Activated CD4-positive, alpha-beta T cell treated with anti-CD3 and anti-CD28 coated beads, Interleukin-2, amount 10 ng/mL, durations not matched to agents 24 days and 14 days (primary cell): ENCODE measurements around the gene CALN1. TPM values are rescaled to one million over a fixed set of nuclear protein-coding genes. Genes with fewer than 3 reads are reported as not detected.

Source experiments
- DNase-seq: peaks from one replicate; pipeline ENCODE4 v3.0.0; 2022
- H3K27ac Mint-ChIP-seq: one replicate; pipeline ENCODE4 v1.8.0; 2022; ENCODE audit warnings: mild to moderate bottlenecking, mixed read lengths
- H3K27me3 Mint-ChIP-seq: one replicate; pipeline ENCODE4 v1.8.0; 2022; ENCODE audit warnings: mixed read lengths
- H3K36me3 Mint-ChIP-seq: one replicate; pipeline ENCODE4 v1.8.0; 2022; ENCODE audit warnings: low read depth, mild to moderate bottlenecking, mixed read lengths
- H3K4me1 Mint-ChIP-seq: one replicate; pipeline ENCODE4 v1.8.0; 2021; ENCODE audit warnings: mixed read lengths
- H3K4me3 Mint-ChIP-seq: one replicate; pipeline ENCODE4 v1.8.0; 2022; ENCODE audit warnings: mild to moderate bottlenecking, moderate library complexity, mixed read lengths
- H3K9me3 Mint-ChIP-seq: one replicate; pipeline ENCODE4 v1.8.0; 2021; ENCODE audit warnings: mixed read lengths
- intact Hi-C: fragments of 100-400 bp; cut with micrococcal nuclease; formaldehyde crosslinking; loops from one replicate; pipeline ENCODE4 v1.15.1; 2023
- total RNA-seq: library from RNA; stranded (reverse); gene quantifications from 2 replicates; pipeline ENCODE4 v1.2.3, GENCODE V29; 2022

The CALN1 gene
- total RNA-seq, 1 donor from 2014 or later = not detected

- Mint-ChIP-seq H3K4me1 (no peaks in the 10 kb centered on the region), H3K36me3 (no peaks in the 10 kb centered on the region), H3K27ac (no peak overlapping the region), H3K27me3 (no peaks in the 10 kb centered on the region), H3K4me3 (no peak overlapping the region), H3K9me3 (peaks cover 31% of the 10 kb centered on the region)
- intact Hi-C loops = no loop called here
- DNase-seq = no peak
Measured at GRCh38 chr7:72025381-72025960, 386.7 kb downstream of the CALN1 start.

GRCh38 chr7:72023926-72024325, 388.2 kb downstream of the CALN1 start:
- peaks cover 28% of the 10 kb centered on the region for H3K9me3 Mint-ChIP-seq
- no peaks in the 10 kb centered on the region for H3K36me3 Mint-ChIP-seq
- intact Hi-C loops = no loop called here
- H3K27ac Mint-ChIP-seq = no peak overlapping the region
- H3K4me1 Mint-ChIP-seq = no peaks in the 10 kb centered on the region
- no peak overlapping the region for H3K4me3 Mint-ChIP-seq
- DNase-seq = no peak
- H3K27me3 Mint-ChIP-seq = no peaks in the 10 kb centered on the region

- intact Hi-C loops = no loop called here
- Mint-ChIP-seq H3K4me3 (no peak overlapping the region), H3K27ac (no peak overlapping the region), H3K27me3 (no peaks in the 10 kb centered on the region), H3K4me1 (no peaks in the 10 kb centered on the region), H3K9me3 (peaks cover 32% of the 10 kb centered on the region), H3K36me3 (no peaks in the 10 kb centered on the region)
- DNase-seq = no peak
Measured at GRCh38 chr7:72021716-72022115, 390.4 kb downstream of the CALN1 start.

GRCh38 chr7:72020311-72020710, 391.8 kb downstream of the CALN1 start:
- peaks cover 25% of the 10 kb centered on the region for H3K9me3 Mint-ChIP-seq
- intact Hi-C loops = no loop called here
- DNase-seq = no peak
- no peak overlapping the region for H3K4me3 Mint-ChIP-seq
- H3K27ac Mint-ChIP-seq = no peak overlapping the region
- no peaks in the 10 kb centered on the region for H3K27me3 Mint-ChIP-seq
- no peaks in the 10 kb centered on the region for H3K36me3 Mint-ChIP-seq
- no peaks in the 10 kb centered on the region for H3K4me1 Mint-ChIP-seq

GRCh38 chr7:72019436-72019835, 392.7 kb downstream of the CALN1 start:
- Mint-ChIP-seq H3K36me3 (no peaks in the 10 kb centered on the region), H3K27ac (no peak overlapping the region), H3K9me3 (peaks cover 21% of the 10 kb centered on the region), H3K4me3 (no peak overlapping the region), H3K4me1 (no peaks in the 10 kb centered on the region), H3K27me3 (no peaks in the 10 kb centered on the region)
- intact Hi-C loops = no loop called here
- no peak for DNase-seq

GRCh38 chr7:72017756-72018155, 394.4 kb downstream of the CALN1 start:
- no peaks in the 10 kb centered on the region for H3K27me3 Mint-ChIP-seq
- H3K4me1 Mint-ChIP-seq = no peaks in the 10 kb centered on the region
- intact Hi-C loops = no loop called here
- H3K36me3 Mint-ChIP-seq = no peaks in the 10 kb centered on the region
- no peak for DNase-seq
- H3K4me3 Mint-ChIP-seq = no peak overlapping the region
- peaks cover 10% of the 10 kb centered on the region for H3K9me3 Mint-ChIP-seq
- no peak overlapping the region for H3K27ac Mint-ChIP-seq

- H3K9me3 Mint-ChIP-seq = peaks cover 4% of the 10 kb centered on the region
- DNase-seq = no peak
- no peaks in the 10 kb centered on the region for H3K36me3 Mint-ChIP-seq
- no peaks in the 10 kb centered on the region for H3K27me3 Mint-ChIP-seq
- H3K27ac Mint-ChIP-seq = no peak overlapping the region
- H3K4me3 Mint-ChIP-seq = no peak overlapping the region
- intact Hi-C loops = no loop called here
- H3K4me1 Mint-ChIP-seq = no peaks in the 10 kb centered on the region
Measured at GRCh38 chr7:72016574-72016973, 395.6 kb downstream of the CALN1 start.

GRCh38 chr7:72015136-72015535, 397.0 kb downstream of the CALN1 start:
- Mint-ChIP-seq H3K27ac (no peak overlapping the region), H3K36me3 (no peaks in the 10 kb centered on the region), H3K9me3 (peaks cover 4% of the 10 kb centered on the region), H3K4me3 (no peak overlapping the region), H3K27me3 (no peaks in the 10 kb centered on the region), H3K4me1 (no peaks in the 10 kb centered on the region)
- DNase-seq = no peak
- intact Hi-C loops = no loop called here

GRCh38 chr7:72007018-72007417, 405.1 kb downstream of the CALN1 start:
- Mint-ChIP-seq H3K36me3 (no peaks in the 10 kb centered on the region), H3K27me3 (no peaks in the 10 kb centered on the region), H3K4me3 (no peak overlapping the region), H3K9me3 (no peaks in the 10 kb centered on the region), H3K4me1 (no peaks in the 10 kb centered on the region), H3K27ac (no peak overlapping the region)
- no peak for DNase-seq
- intact Hi-C loops = no loop called here

- intact Hi-C loops = no loop called here
- DNase-seq = no peak
- H3K27ac Mint-ChIP-seq = no peak overlapping the region
- no peak overlapping the region for H3K4me3 Mint-ChIP-seq
- H3K9me3 Mint-ChIP-seq = no peaks in the 10 kb centered on the region
- H3K36me3 Mint-ChIP-seq = no peaks in the 10 kb centered on the region
- H3K4me1 Mint-ChIP-seq = no peaks in the 10 kb centered on the region
- H3K27me3 Mint-ChIP-seq = no peaks in the 10 kb centered on the region
Measured at GRCh38 chr7:72003236-72003635, 408.9 kb downstream of the CALN1 start.

- peaks cover 3% of the 10 kb centered on the region for H3K9me3 Mint-ChIP-seq
- no peaks in the 10 kb centered on the region for H3K27me3 Mint-ChIP-seq
- H3K4me3 Mint-ChIP-seq = no peak overlapping the region
- no peak for DNase-seq
- intact Hi-C loops = no loop called here
- H3K4me1 Mint-ChIP-seq = no peaks in the 10 kb centered on the region
- H3K27ac Mint-ChIP-seq = no peak overlapping the region
- no peaks in the 10 kb centered on the region for H3K36me3 Mint-ChIP-seq
Measured at GRCh38 chr7:71996141-71996540, 416.0 kb downstream of the CALN1 start.

- peaks cover 3% of the 10 kb centered on the region for H3K9me3 Mint-ChIP-seq
- no peak overlapping the region for H3K4me3 Mint-ChIP-seq
- DNase-seq = no peak
- H3K27ac Mint-ChIP-seq = no peak overlapping the region
- no peaks in the 10 kb centered on the region for H3K36me3 Mint-ChIP-seq
- intact Hi-C loops = no loop called here
- H3K27me3 Mint-ChIP-seq = no peaks in the 10 kb centered on the region
- no peaks in the 10 kb centered on the region for H3K4me1 Mint-ChIP-seq
Measured at GRCh38 chr7:71995111-71995510, 417.0 kb downstream of the CALN1 start.

- H3K27ac Mint-ChIP-seq = no peak overlapping the region
- H3K36me3 Mint-ChIP-seq = no peaks in the 10 kb centered on the region
- no peak for DNase-seq
- peaks cover 7% of the 10 kb centered on the region for H3K9me3 Mint-ChIP-seq
- H3K27me3 Mint-ChIP-seq = no peaks in the 10 kb centered on the region
- no peak overlapping the region for H3K4me3 Mint-ChIP-seq
- intact Hi-C loops = no loop called here
- no peaks in the 10 kb centered on the region for H3K4me1 Mint-ChIP-seq
Measured at GRCh38 chr7:71991586-71991985, 420.6 kb downstream of the CALN1 start.

GRCh38 chr7:71990138-71990462, 422.0 kb downstream of the CALN1 start:
- Mint-ChIP-seq H3K27me3 (no peaks in the 10 kb centered on the region), H3K36me3 (no peaks in the 10 kb centered on the region), H3K4me1 (no peaks in the 10 kb centered on the region), H3K9me3 (peaks cover 7% of the 10 kb centered on the region), H3K4me3 (no peak overlapping the region), H3K27ac (no peak overlapping the region)
- no peak for DNase-seq
- intact Hi-C loops = no loop called here

GRCh38 chr7:71988201-71988600, 423.9 kb downstream of the CALN1 start:
- H3K4me3 Mint-ChIP-seq = no peak overlapping the region
- H3K9me3 Mint-ChIP-seq = peaks cover 4% of the 10 kb centered on the region
- H3K36me3 Mint-ChIP-seq = no peaks in the 10 kb centered on the region
- H3K27ac Mint-ChIP-seq = no peak overlapping the region
- H3K27me3 Mint-ChIP-seq = no peaks in the 10 kb centered on the region
- DNase-seq = no peak
- no peaks in the 10 kb centered on the region for H3K4me1 Mint-ChIP-seq
- intact Hi-C loops = no loop called here
